Activated naive CD4-positive, alpha-beta T cell treated with anti-CD3 and anti-CD28 coated beads, Interleukin-2, amount 50 U/mL, for 24 hours (primary cell): ENCODE measurements around the gene CSDE1.
A peak's percentile ranks its signal among the peaks of the same experiment; 100 is the strongest.

Experiments used
- H3K27ac Mint-ChIP-seq: one replicate; pipeline ENCODE4 v1.8.0; 2021; ENCODE audit warnings: mild to moderate bottlenecking, mixed read lengths
- H3K27me3 Mint-ChIP-seq: one replicate; pipeline ENCODE4 v1.8.0; 2021; ENCODE audit warnings: mixed read lengths
- H3K36me3 Mint-ChIP-seq: one replicate; pipeline ENCODE4 v1.8.0; 2021; ENCODE audit warnings: mixed read lengths
- H3K4me1 Mint-ChIP-seq: one replicate; pipeline ENCODE4 v1.8.0; 2021; ENCODE audit warnings: mixed read lengths
- H3K4me3 Mint-ChIP-seq: one replicate; pipeline ENCODE4 v1.8.0; 2021; ENCODE audit warnings: mild to moderate bottlenecking, mixed read lengths
- H3K9me3 Mint-ChIP-seq: one replicate; pipeline ENCODE4 v1.8.0; 2021; ENCODE audit warnings: mixed read lengths

The CSDE1 gene

GRCh38 chr1:114695430-114696058, 62.2 kb downstream of the CSDE1 start, which contains the start of gene AMPD1:
Gene AMPD1, minus strand, starts transcription at chr1:114695546. Its CDS starts 75 bp downstream, at chr1:114695471.
- H3K4me1 Mint-ChIP-seq, result no peaks in the 10 kb centered on the region
- H3K9me3 Mint-ChIP-seq, result no peaks in the 10 kb centered on the region

DNA sequence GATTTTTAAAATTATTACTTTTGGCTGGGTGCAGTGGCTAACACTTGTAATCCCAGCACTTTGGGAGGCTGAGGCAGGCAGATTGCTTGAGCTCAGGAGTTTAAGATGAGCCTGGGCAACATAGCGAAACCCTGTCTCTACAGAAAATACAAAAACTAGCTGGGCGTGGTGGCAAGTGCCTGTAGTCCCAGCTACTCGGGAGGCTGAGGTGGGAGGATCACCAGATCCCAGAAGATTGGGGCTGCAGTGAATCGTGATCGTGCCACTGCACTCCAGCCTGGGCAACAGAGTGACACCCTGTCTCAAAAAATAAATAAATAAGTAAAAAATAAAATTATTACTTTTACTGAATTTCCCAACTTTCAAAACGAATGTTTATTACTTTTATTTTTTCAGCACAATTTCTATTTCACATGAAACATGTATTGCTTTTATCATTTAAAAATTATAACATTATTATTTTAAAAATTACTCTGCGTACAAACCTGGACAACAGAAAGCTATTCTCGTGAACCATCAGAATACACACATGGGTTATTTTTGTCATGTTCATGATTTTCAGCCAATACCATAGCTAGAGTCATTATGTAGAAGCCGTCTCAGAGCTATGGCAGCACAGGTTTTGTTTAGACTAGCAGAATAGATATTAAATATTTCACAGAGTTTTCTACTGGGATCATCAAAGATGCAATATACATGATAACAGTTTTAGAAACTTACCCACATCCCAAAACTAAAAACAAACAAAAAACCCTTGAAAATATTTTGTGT, 63.1 kb downstream of the CSDE1 start:
- no peaks in the 10 kb centered on the region for H3K36me3 Mint-ChIP-seq
- peaks cover 3% of the 10 kb centered on the region for H3K27me3 Mint-ChIP-seq
- H3K4me1 Mint-ChIP-seq, result no peaks in the 10 kb centered on the region
- no peaks in the 10 kb centered on the region for H3K9me3 Mint-ChIP-seq
- no peak overlapping the region for H3K27ac Mint-ChIP-seq
- H3K4me3 Mint-ChIP-seq, result no peak overlapping the region

More at GRCh38 chr1:114695430-114696058, 62.2 kb downstream of the CSDE1 start, which contains the start of gene AMPD1:
- no peak within 1 kb of the TSS for H3K27ac Mint-ChIP-seq
- H3K27me3 Mint-ChIP-seq, result peaks cover 3% of the 10 kb centered on the region
- H3K36me3 Mint-ChIP-seq, result no peaks in the 10 kb centered on the region
- H3K4me3 Mint-ChIP-seq, result no peak within 1 kb of the TSS

DNA sequence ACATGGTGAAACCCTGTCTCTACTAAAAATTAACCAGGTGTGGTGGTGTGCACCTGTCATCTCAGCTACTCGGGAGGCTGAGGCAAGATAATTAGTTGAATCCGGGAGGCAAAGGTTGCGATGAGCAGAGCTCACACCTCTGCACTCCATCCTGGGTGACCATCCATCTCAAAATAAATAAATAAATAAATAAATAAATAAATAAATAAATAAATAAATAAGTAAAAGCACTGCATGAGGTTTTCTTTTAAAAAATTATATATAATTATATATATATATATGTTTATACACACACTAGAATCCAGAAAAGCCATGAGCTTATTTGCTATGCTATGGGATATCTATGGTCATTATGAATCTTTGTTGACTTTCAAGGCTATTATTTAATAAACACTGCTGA, 64.8 kb downstream of the CSDE1 start:
- Mint-ChIP-seq H3K4me3 (no peak overlapping the region), H3K36me3 (no peaks in the 10 kb centered on the region), H3K27me3 (peaks cover 7% of the 10 kb centered on the region), H3K27ac (no peak overlapping the region), H3K9me3 (no peaks in the 10 kb centered on the region), H3K4me1 (no peaks in the 10 kb centered on the region)

DNA sequence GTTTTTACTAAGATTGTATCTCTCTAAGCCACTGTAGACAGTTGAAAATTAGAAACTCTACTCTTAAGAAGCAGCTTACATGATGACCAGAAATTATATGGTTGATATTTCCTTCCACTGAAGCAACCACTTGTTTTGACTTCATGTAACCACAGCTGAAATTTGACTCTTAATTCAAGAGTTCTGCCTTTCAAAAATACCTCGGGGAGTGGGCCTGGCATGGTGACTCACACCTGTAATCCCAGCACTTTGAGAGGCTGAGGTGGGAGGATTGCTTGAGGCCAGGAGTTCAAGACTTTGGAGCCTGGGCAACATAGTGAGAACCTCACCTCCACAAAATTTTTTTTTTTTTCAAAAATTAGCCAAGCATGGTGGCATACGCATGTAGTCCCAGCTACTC, 66.7 kb downstream of the CSDE1 start:
- no peaks in the 10 kb centered on the region for H3K36me3 Mint-ChIP-seq
- H3K4me1 Mint-ChIP-seq, result no peaks in the 10 kb centered on the region
- peaks cover 9% of the 10 kb centered on the region for H3K27me3 Mint-ChIP-seq
- H3K9me3 Mint-ChIP-seq, result no peaks in the 10 kb centered on the region
- H3K4me3 Mint-ChIP-seq, result no peak overlapping the region
- H3K27ac Mint-ChIP-seq, result no peak overlapping the region

- H3K9me3 Mint-ChIP-seq, result no peaks in the 10 kb centered on the region
- no peak overlapping the region for H3K27ac Mint-ChIP-seq
- H3K36me3 Mint-ChIP-seq, result no peaks in the 10 kb centered on the region
- no peaks in the 10 kb centered on the region for H3K4me1 Mint-ChIP-seq
- no peak overlapping the region for H3K4me3 Mint-ChIP-seq
- peaks cover 8% of the 10 kb centered on the region for H3K27me3 Mint-ChIP-seq
These were observed 67.6 kb downstream of the CSDE1 start for GRCh38 chr1:114690148-114690547.

DNA sequence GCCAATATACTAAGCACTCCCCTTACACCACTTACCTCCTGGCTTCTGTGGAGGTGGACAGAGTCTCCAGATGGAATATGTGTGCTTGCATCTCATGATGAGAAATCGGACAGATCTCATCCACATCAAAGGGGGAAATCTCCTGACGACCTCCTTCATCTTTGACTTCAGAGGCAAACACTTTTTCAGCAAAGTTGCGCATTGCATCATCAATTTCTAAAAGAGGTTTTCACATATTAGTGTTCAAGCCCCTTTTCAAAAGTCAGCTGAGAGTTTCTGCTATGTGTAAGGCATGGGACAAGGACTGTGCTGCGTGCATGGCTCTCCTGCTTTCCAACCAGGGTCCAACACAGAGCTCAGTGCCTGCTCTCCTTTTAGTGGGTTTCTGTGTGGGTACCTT, 69.3 kb downstream of the CSDE1 start:
- H3K9me3 Mint-ChIP-seq, result no peaks in the 10 kb centered on the region
- peaks cover 10% of the 10 kb centered on the region for H3K27me3 Mint-ChIP-seq
- H3K27ac Mint-ChIP-seq, result no peak overlapping the region
- no peak overlapping the region for H3K4me3 Mint-ChIP-seq
- H3K36me3 Mint-ChIP-seq, result no peaks in the 10 kb centered on the region
- no peaks in the 10 kb centered on the region for H3K4me1 Mint-ChIP-seq

DNA sequence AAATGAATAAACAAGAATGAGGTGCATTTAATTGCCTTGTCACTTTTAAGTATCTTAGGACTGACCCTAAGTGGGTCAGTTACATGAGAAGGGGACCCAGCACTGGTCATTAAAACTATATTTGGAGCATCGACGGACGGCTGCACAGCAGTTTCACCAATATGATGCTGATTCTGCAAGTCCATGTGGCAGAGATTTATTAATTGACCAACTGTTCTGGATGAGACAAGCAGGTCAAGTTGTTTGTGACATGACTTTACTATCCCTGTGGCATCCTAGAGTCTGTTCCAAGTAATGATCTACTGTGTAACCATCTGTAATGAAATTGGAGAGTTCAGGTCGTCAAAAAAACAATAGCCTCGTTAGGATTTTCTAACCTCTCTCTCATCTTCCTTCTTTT, 71.9 kb downstream of the CSDE1 start:
- H3K36me3 Mint-ChIP-seq, result no peaks in the 10 kb centered on the region
- H3K4me3 Mint-ChIP-seq, result no peak overlapping the region
- no peak overlapping the region for H3K27ac Mint-ChIP-seq
- H3K9me3 Mint-ChIP-seq, result no peaks in the 10 kb centered on the region
- peaks cover 14% of the 10 kb centered on the region for H3K27me3 Mint-ChIP-seq
- H3K4me1 Mint-ChIP-seq, result no peaks in the 10 kb centered on the region

DNA sequence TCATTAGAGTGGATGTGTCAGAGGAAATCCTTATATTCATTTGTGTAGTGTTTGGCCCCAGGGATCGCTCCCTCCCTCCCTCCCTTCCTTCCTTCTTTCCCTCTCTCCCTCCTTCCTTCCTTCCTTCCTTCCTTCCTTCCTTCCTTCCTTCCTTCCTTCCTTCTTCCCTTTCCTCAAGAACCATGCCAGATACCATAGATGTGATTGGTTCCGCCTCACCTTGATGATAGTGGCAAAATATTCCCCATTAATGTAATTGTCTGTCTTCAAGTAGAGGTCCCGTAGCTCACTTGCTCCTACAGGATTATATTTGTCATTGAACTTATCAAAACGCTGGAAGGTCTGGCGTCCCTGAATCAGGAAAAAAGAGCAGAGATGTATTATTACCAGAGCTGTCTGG, 80.1 kb downstream of the CSDE1 start:
- H3K4me1 Mint-ChIP-seq, result no peaks in the 10 kb centered on the region
- H3K9me3 Mint-ChIP-seq, result no peaks in the 10 kb centered on the region
- H3K27me3 Mint-ChIP-seq, result peaks cover 11% of the 10 kb centered on the region

GRCh38 chr1:114676115-114676514, 81.7 kb downstream of the CSDE1 start:
- Mint-ChIP-seq H3K27ac (no peak overlapping the region), H3K36me3 (no peaks in the 10 kb centered on the region), H3K4me3 (no peak overlapping the region), H3K27me3 (peaks cover 9% of the 10 kb centered on the region), H3K9me3 (no peaks in the 10 kb centered on the region), H3K4me1 (no peaks in the 10 kb centered on the region)

More for the DNA sequence above, 80.1 kb downstream of the CSDE1 start:
- H3K27ac Mint-ChIP-seq, result no peak overlapping the region
- no peaks in the 10 kb centered on the region for H3K36me3 Mint-ChIP-seq
- no peak overlapping the region for H3K4me3 Mint-ChIP-seq

DNA sequence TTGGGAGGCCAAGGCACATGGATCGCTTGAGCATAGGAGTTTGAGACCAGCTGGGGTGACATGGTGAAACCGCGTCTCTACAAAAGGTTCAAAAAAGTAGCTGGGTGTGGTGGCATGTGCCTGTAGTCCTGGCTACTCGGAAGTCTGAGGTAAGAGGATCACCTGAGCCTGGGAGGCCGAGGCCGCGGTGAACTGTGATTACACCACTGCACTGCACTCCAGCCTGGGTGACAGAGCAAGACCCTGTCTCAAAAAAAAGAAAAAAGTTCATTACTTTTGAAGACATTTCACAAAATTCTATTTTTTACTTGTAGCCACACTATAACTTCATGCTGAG, 85.9 kb downstream of the CSDE1 start:
- H3K4me3 Mint-ChIP-seq, result no peak overlapping the region

DNA sequence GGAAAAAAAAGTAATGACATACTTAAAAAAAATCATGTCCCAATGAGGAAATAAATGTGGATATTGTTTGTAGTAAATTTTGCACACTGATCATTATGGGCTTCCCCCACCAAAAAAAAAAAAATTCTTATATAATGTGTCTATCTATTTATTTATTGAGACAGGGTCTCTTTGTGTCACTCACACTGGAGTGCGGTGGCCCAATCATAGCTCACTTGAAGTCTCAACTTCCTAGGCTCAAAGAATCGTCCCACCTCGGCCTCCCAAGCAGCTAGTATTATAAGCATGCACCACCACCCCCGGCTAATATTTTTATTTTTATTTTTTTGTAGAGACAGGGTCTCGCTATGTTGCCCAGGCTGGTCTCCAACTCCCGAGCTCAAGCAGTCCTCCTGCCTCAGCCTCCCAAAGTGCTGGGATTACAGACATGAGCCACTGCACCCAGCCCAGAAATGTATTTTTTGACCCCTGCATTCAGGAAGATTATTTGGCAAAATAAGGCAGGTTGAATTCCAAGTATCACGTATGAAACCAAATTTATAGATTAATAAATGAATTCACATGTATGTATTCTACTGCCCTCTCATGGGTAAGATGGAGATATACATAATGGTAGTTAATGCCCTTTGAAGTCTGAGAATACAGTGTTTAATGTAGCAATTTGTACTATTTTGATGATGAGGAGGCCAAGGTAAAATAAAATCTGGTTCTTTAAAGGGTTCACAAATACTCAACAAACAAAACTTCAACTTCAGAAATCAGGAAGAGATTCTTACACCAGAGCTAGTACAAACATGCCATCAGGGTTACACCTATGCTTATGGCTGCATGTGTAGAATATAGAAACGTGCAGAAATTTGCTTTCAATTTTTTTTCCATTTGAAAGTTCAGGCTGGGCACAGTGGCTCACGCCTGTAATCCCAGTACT, 86.5 kb downstream of the CSDE1 start:
- Mint-ChIP-seq H3K9me3 (no peaks in the 10 kb centered on the region), H3K36me3 (peaks cover 2% of the 10 kb centered on the region), H3K27me3 (peaks cover 3% of the 10 kb centered on the region), H3K4me3 (peak overlapping the region; percentile 50), H3K4me1 (peaks cover 6% of the 10 kb centered on the region), H3K27ac (no peak overlapping the region)

More for the DNA sequence above, 85.9 kb downstream of the CSDE1 start:
- Mint-ChIP-seq H3K4me1 (peaks cover 6% of the 10 kb centered on the region), H3K36me3 (peaks cover 2% of the 10 kb centered on the region), H3K27ac (no peak overlapping the region), H3K27me3 (peaks cover 3% of the 10 kb centered on the region), H3K9me3 (no peaks in the 10 kb centered on the region)

DNA sequence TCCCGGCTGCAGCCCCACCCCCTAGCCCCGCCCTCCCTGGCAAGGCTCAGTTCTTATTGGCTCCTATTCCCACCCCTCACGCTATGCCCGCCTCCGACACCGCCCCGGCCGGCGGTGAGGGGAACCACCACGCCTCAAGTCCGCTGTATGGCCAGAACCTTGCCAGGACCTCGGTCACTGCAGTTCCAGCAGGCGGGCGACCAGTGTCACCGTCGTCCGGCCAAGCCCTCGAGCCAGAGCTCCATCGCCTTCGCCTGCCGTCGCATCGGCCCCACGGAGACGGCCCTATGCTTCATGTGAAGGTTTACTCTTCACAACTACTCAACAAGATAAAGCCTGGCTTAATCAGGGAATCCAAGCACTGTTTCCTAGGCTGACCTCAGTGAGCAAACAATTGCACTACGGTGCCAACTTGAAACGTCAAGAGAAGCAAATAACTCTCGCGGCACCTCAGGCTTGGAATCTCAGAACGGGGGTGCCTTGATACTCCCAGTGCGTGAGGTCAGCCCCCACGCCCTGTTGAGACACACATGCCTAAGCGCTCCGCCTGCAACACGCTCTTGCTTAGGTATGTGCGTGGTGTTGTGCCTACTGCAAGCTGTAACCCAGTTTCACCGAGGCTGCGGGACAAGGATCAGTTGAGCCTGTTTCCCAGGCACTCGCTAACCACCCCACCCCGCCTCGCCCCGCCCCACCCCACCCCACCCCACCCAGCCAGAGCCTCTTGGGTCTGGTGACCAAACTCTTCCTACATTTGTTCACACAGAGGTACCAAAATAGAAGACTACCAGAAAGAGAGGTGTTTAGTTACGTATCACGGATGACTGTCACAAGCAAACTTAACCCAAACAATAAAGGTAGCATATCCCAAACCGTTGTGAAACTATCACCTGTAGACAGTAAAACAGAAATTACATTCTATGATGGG, 87.4 kb downstream of the CSDE1 start:
- Mint-ChIP-seq H3K9me3 (no peaks in the 10 kb centered on the region), H3K4me3 (peak overlapping the region; percentile 97), H3K27ac (peak overlapping the region; percentile 24), H3K36me3 (peaks cover 2% of the 10 kb centered on the region), H3K4me1 (peaks cover 6% of the 10 kb centered on the region), H3K27me3 (peaks cover 4% of the 10 kb centered on the region)

- Mint-ChIP-seq H3K4me1 (peaks cover 6% of the 10 kb centered on the region), H3K27ac (peak within 1 kb of the TSS; percentile 24), H3K36me3 (peaks cover 2% of the 10 kb centered on the region), H3K27me3 (peaks cover 4% of the 10 kb centered on the region), H3K4me3 (peak within 1 kb of the TSS; percentile 97), H3K9me3 (no peaks in the 10 kb centered on the region)
These were observed 88.2 kb downstream of the CSDE1 start, which contains the start of gene DENND2C for GRCh38 chr1:114669562-114670082. Gene DENND2C, minus strand, starts transcription at chr1:114670049. Its CDS starts 44,065 bp downstream, at chr1:114625984.

DNA sequence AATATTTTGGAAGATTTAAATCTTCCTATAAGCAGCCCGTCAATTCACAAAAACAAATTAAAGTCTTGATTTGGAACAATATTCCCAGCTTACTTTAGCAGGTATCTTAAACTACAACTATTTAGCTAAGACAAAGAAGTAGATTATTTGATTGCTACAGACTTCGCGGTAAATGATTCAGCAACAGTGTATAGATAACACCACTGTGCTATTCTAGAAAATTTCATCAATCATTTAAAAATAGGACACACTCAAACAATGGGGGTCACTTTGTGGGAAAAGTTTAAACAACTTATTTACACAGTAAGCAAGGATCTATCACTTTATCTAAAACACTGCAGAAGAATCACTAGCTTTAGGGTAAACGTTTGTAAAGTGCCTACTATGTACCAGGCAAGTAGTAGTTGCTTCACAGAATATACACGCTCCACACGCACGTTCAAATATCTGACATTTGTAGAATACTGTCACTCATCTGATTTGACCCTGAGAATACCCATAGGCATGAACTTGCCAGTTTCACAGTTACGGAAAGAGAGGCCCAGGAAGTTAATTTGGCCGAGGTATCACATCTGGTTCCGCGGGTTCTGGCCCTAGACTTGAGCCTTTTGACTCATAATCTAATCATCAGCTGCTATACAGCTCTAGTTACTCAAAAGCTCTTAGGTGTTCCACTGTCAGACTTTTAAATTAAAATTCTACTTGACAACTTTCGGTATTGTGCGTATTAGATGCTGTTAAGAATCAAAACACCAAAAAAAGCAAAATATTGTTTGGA, 88.8 kb downstream of the CSDE1 start:
- H3K27ac Mint-ChIP-seq, result no peak overlapping the region
- H3K36me3 Mint-ChIP-seq, result peaks cover 2% of the 10 kb centered on the region
- H3K9me3 Mint-ChIP-seq, result no peaks in the 10 kb centered on the region
- peak overlapping the region; percentile 97 for H3K4me3 Mint-ChIP-seq
- H3K4me1 Mint-ChIP-seq, result peaks cover 6% of the 10 kb centered on the region
- H3K27me3 Mint-ChIP-seq, result peaks cover 4% of the 10 kb centered on the region
